Measurements from ENCODE around the gene USP33. TPM values are rescaled to one million over a fixed set of nuclear protein-coding genes. Genes with fewer than 3 reads are reported as not detected.
A peak's percentile ranks its signal among the peaks of the same experiment; 100 is the strongest.
"Not testable (repeated sequence)": the region's sequence is repeated elsewhere in the genome, so short reads cannot be mapped to it uniquely, and the experiment has no call there.

Gene USP33
- total RNA-seq, 4 donors from 2014 or later, result 45.3 to 108 (median 53.6) TPM

DNA sequence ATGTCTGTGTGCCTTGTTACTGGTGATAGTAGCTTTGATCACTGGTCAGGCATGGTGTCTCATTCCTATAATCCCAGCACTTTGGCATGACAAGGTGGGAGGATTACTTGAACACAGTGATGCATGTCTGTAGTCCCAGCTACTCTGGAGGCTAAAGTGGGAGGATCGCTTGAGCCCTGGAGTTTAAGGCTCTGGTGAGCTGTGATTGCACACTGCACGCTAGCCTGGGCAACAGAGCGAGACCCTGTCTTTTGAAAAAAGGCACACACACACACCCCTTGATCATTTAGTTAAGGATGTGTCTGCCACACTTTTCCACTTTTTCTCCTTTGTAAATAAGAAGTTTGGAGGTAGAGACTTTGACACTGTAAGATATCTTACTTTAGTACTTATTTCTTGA lies 34.9 kb upstream of the USP33 start:
- no peak for DNase-seq (ENCODE audit: low spot score in 2 of 2)
- H3K4me3 ChIP-seq, result no peak overlapping the region
- H3K36me3 ChIP-seq, result peaks cover 16% of the 10 kb centered on the region
- no peaks in the 10 kb centered on the region for H3K27me3 ChIP-seq
- TF ChIP-seq CTCF (IDR thresholded peaks at IDR 0.05) (no peak), EP300 (IDR thresholded peaks at IDR 0.05) (no peak), POLR2A (IDR thresholded peaks at IDR 0.05) (no peak), POLR2AphosphoS5 (IDR thresholded peaks at IDR 0.05) (no peak)
- no peaks in the 10 kb centered on the region for H3K9me3 ChIP-seq
- no peaks in the 10 kb centered on the region for H3K4me1 ChIP-seq
- H3K27ac ChIP-seq, result no peak overlapping the region
- 100% methylated on average over 3 of the region's 3 CpGs for WGBS

GRCh38 chr1:77786093-77786741 lies 26.6 kb upstream of the USP33 start:
- not testable (repeated sequence) for H3K4me3 ChIP-seq; H3K27me3 ChIP-seq; H3K4me1 ChIP-seq; DNase-seq (ENCODE audit: low spot score in 2 of 2); H3K9me3 ChIP-seq; H3K27ac ChIP-seq
- H3K36me3 ChIP-seq, result peaks cover 64% of the 10 kb centered on the region
- WGBS, result 93% methylated on average over 2 of the region's 2 CpGs

DNA sequence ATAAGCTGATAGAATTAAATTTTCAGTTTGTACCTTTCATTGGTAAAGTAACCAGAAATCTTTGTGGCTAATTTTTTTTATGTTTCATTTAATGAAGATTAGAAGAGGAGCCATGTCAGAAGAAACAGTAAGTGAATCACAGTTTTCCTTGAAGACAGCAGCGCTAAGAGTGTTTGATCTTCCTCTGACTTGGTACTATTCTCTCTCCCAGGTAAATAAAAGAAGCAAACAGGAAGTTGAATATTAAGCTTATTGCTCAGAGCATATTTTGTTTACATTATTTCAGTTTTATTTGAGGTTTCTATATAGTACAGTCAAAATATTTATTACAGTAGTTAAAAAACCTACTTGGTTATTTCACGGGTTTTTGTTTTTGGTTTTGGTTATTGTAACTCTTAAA lies 23.5 kb upstream of the USP33 start:
- Histone ChIP-seq H3K9me3 (no peaks in the 10 kb centered on the region), H3K27ac (no peak overlapping the region), H3K36me3 (peaks cover 46% of the 10 kb centered on the region), H3K4me1 (peaks cover 14% of the 10 kb centered on the region), H3K4me3 (no peak overlapping the region), H3K27me3 (no peaks in the 10 kb centered on the region)
- no peak for DNase-seq (ENCODE audit: low spot score in 2 of 2)
- 90% methylated on average over 2 of the region's 2 CpGs for WGBS
- TF ChIP-seq POLR2AphosphoS5 (IDR thresholded peaks at IDR 0.05) (no peak), POLR2A (IDR thresholded peaks at IDR 0.05) (no peak), EP300 (IDR thresholded peaks at IDR 0.05) (no peak)

- Histone ChIP-seq H3K4me3 (no peak overlapping the region), H3K9me3 (no peaks in the 10 kb centered on the region), H3K27ac (no peak overlapping the region), H3K36me3 (peaks cover 33% of the 10 kb centered on the region), H3K27me3 (no peaks in the 10 kb centered on the region), H3K4me1 (peaks cover 14% of the 10 kb centered on the region)
- no peak for DNase-seq (ENCODE audit: low spot score in 2 of 2)
- WGBS, result 65% methylated on average over 1 of the region's 1 CpG
- no peak for TF ChIP-seq EP300 (IDR thresholded peaks at IDR 0.05)
- TF ChIP-seq POLR2A (IDR thresholded peaks at IDR 0.05), result no peak
- no peak for TF ChIP-seq CTCF (IDR thresholded peaks at IDR 0.05)
- TF ChIP-seq POLR2AphosphoS5 (IDR thresholded peaks at IDR 0.05), result no peak
These were observed 22.0 kb upstream of the USP33 start for GRCh38 chr1:77781683-77782082.

GRCh38 chr1:77779529-77780281 lies 20.1 kb upstream of the USP33 start, which contains the start of gene MIGA1:
Gene MIGA1 (plus strand): TSS chr1:77779649. CDS start chr1:77783253, 3,604 bp downstream.
- Histone ChIP-seq H3K4me3 (peak within 1 kb of the TSS; percentile 88), H3K4me1 (peaks cover 14% of the 10 kb centered on the region), H3K36me3 (peaks cover 14% of the 10 kb centered on the region), H3K27ac (peak within 1 kb of the TSS; percentile 65), H3K9me3 (no peaks in the 10 kb centered on the region), H3K27me3 (no peaks in the 10 kb centered on the region)
- peak; percentile 87 to 89 for DNase-seq (ENCODE audit: low spot score in 2 of 2)
- 2% methylated on average over 21 of the region's 40 CpGs for WGBS
- TF ChIP-seq CTCF (IDR thresholded peaks at IDR 0.05) (no peak), POLR2AphosphoS5 (IDR thresholded peaks at IDR 0.05) (peak in 2 of 3 donors; percentile 15 to 70)

- Histone ChIP-seq H3K4me3 (no peak overlapping the region), H3K27ac (no peak overlapping the region), H3K4me1 (peaks cover 11% of the 10 kb centered on the region), H3K36me3 (no peaks in the 10 kb centered on the region), H3K9me3 (no peaks in the 10 kb centered on the region), H3K27me3 (no peaks in the 10 kb centered on the region)
- TF ChIP-seq POLR2A (IDR thresholded peaks at IDR 0.05) (no peak), CTCF (IDR thresholded peaks at IDR 0.05) (no peak), EP300 (IDR thresholded peaks at IDR 0.05) (no peak), POLR2AphosphoS5 (IDR thresholded peaks at IDR 0.05) (no peak)
- 72% methylated on average over 7 of the region's 7 CpGs for WGBS
- no peak for DNase-seq (ENCODE audit: low spot score in 2 of 2)
These were observed 16.5 kb upstream of the USP33 start for GRCh38 chr1:77776007-77776700.

Data from suprapubic skin (tissue), 4 donors.